HG03103 (cell line): Measurements from ENCODE around the gene SYT1.
"Not testable (repeated sequence)": the region's sequence is repeated elsewhere in the genome, so short reads cannot be mapped to it uniquely, and the experiment has no call there.

Experiments
- ATAC-seq: cut with Tn5 transposase; IDR thresholded peaks from one replicate; pipeline ENCODE4 v1.9.1; 2021; ENCODE audit warnings: low read depth; ENCODE audit not compliant: unreplicated experiment

Gene SYT1

DNA sequence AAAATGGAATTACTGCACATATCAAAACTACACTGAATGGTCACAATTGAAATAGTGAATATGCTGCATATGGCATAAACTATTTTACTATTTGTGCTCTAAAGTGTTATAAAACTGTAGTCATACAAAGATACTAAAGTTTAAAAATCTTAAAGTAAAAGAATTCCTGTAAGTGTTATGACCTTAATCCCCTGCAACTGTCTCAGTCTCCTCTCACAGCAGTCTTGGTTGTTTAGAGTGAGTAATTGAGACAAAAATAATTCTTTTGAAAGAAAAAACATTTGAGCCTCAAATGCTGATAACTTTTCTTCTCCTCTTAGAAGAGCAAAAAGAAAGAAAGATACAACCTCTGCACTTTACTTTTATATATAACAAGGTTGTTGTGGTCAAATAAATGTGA, 99.9 kb downstream of the SYT1 start:
- ATAC-seq = no peak

DNA sequence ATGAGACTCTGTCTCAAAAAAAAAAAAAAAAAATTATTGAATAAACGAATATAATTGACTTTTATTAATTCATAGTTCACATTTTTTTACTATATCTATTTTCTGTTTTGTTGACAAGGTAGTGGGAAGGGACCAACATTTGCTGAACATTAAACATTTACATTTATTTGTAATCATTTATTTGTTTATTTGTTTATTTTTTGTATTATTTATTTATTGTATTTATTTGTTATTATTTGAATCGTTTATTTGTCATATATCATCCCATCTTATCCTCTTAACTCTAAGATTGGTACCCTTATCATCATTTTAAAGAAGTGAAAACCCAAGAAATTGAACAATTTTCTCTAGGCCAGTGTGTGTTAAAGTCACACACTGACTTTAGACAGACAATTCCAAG, 101.5 kb downstream of the SYT1 start:
- no peak for ATAC-seq

DNA sequence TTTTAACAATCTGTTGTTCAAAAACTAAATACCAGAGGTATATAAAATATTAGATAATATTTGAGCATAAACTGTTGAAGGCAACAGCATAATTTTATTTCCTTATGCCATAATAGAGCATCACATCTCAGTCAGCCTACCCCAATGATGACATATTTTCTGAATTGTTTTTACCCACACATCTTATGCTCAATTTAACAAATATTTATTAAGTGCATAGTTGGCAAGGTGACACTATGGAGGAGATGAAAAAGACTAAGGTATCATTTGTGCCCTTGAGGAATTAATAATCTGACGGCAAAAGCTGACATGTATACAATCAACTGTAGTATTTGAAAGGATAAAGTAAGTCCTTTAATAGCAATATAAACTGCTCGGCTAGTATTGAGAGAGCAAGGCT, 102.4 kb downstream of the SYT1 start:
- ATAC-seq = no peak

DNA sequence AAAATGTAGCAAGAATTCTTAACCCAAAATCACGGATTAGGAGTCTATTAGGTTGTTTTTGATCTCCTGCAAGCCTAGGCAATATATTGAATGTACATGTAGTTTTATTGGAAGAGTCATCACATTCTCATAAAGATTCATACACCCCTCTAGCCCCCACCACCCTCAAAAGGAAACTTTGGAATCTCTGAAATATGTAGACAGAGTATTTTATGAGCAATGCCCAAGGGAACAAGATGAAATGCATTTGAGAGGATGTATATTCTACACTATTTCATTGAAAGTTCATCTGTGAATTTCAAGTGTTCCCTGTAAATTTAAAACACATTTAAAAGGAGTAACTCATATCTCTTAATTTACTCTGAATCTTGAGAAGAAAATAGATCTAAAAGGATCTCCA, 103.7 kb downstream of the SYT1 start:
- ATAC-seq = no peak

DNA sequence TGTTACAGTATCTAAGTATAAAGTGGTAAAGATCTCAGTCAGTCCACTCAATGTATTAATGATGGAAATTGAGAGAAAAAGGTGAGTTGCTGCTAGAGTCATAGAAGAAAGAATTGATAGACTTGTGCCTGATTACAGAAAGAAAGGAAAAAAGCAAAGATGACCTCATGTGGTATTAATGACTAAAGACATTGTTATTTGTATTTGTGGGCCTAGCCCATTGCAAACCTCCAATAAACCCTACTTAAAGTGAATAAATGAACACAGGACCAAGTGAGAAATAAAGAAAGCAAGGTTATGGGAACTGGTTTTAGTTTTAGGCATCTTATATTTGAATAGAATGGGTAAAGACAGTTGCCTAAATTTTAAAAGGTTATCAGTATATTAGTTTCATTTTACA, 105.5 kb downstream of the SYT1 start:
- no peak for ATAC-seq

DNA sequence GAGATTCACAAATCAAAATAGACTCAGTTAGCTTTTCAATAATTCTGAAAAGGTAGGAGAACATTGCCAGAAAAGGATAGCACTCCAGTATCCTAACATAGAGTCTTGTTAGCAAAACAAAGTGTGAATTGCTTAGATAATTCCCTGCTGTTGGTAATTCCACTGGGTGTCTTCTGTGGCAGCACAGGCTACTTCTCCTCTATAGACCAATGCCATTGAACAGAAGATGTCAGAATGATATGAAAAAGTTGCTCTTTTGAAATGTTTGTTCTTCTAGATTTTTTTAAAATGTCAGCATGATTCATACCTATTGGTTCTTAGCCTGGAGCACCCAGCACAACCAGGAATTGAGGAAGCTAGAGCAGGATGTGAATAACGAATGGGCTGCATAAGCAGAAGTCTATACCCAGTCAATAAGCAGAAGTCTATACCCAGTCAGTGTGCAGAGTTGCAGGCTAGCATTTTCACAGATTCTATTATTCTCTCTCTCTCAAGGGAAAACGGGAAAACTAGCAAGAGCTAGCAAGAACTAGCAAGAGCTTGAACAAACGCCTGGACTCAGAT, 112.8 kb downstream of the SYT1 start:
- ATAC-seq = no peak

DNA sequence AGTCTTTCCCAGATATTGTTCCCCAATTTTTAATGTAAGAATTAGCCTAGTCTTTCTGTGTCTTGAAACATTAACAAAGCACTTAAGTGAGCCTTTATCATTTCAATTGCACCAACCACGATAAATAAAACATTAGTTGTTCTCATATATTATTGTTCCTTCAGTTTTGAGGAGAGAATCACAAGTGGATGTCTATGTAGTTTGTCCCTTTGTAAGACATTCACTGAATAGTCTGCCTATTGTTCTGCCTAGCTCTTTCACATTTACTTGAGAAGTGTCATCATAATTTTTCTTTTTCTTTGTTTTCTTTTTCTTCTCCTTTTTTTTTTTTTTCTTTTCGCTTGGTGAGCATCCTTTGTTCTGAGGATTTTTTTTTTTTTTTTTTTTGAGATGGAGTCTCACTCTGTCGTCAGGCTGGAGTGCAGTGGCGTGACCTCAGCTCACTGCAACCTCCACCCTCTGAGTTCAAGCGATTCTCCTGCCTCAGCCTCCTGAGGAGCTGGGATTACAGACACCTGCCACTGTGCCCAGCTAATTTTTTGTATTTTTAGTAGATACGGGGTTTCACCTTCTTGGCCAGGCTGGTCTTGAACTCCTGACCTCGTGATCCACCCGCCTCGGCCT, 129.7 kb downstream of the SYT1 start:
- ATAC-seq = no peak

DNA sequence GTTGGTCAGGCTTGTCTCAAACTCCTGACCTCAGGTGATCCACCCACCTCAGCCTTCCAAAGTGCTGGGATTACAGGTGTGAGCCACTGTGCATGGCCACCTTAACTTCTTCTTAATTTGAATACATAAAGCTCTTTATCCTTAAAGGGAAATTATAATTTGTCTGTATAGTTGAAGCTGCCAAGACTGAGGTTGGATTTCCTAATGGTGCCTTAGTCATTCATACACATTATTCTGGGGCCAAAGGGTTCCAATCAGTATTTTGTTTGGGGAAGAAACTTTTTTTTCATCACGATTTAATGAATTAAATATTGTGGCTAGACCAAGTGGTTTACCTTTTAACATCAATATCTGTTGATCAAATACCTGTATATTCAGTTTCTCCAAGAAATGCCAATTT, 135.9 kb downstream of the SYT1 start:
- no peak for ATAC-seq

DNA sequence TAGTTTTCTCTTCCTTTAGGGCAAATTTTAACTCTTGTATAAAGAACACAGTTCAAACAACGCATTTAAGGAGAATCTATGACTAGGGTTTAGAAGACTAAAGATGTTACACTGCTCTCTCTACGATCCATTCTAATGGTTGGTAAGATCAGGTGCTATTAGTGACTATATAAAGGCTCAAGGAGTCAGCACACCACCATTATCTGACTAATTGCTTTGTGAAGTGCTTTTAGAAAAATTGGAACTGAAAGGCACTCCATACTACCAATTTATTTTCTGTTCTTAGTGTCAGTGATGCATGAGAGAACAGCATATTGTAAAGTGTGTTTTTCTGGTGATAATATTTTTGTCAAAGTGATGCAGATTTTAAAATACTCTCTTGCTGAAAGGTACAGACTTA, 136.8 kb downstream of the SYT1 start:
- no peak for ATAC-seq

DNA sequence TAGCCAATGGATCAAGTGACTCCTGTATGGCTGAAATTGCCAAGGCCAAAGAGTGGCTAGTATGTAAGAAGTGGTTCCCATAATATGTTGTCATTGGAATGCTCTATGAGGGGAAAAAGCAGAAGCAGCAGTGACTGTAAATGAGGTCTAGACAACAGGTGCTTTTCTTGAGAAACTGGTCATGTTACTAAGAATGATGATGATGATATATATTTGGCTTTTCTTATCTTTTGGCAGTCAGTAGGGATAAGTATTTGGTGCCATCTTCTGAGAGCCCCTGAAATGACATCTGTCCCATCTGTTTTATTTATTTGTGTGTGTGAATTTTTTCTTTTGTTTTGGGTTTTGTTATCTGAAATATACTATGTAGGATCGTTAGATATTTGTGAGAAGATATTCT, 141.7 kb downstream of the SYT1 start:
- ATAC-seq = no peak

DNA sequence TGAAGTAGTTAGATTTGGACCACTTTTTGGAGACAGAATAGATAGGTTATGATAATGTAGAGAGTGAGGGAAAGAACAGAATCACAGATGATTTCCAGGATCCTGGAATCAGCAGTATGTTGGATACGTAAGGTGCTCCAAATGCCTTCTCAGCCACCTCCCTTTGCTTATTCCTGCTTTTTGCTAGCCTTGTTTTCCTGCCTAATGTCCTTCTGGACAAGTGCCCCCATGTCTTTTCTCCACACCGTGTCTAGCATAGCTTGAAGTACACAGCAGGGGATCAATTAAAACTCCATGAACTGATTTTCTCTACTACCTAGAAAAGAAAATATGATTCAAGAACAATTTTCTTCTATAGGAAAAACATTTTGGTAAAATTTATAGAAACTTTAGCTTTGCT, 144.0 kb downstream of the SYT1 start:
- ATAC-seq = no peak

DNA sequence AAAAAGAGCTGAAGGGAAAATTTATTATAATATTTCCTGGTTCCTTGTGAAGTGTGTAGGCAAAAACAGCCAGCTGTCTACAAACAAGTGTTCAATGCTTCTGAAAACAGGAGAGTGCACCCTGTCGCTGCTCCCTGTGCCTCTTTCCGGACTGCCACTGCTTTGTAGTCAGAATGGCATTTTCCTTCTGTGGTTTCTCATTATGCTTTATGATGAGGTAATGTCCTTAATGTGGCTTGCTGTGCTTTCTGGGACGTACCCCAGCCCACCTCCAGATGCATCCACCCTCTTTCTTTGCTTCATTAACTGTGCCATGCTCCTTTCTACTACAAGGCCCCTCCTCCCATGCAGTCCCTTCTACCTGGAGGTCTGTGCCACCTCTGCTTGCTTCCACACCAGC, 148.1 kb downstream of the SYT1 start:
- no peak for ATAC-seq

DNA sequence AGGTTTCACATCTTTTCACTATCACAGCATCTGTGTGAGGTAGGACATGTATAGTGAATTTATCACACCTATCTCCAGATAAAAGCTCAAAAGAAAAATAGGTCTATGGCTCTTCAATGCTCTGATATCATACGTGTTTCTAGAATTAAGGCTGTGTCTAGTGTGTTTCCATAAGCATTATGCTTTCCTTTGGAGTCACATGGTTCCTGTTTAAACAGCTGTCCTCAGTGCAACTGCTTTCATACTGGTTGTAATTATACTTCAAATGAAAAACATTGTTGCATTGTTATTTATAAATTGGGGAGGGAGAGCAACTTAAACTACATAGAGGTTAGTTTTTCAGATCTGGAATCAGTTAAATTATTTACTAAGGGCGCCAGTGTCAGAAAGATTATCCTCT, 151.6 kb downstream of the SYT1 start:
- ATAC-seq = no peak

DNA sequence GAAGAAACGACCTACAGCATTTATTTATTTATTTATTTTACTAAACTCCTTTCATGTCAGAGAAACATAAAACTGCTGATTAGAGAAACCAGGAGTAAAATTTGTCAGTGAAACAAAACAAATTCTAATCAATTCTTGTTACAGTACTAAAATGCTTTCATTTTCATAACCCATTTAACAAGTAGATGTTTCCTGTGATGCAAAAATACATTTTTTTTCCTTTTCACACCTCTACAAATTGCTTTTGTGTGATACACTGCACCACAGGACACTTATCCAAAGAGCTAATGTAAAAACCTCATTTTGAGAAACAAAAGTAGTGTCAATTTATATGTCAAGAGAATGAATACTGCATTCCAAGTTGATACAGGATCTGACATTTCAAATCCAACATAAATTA, 155.1 kb downstream of the SYT1 start:
- no peak for ATAC-seq

DNA sequence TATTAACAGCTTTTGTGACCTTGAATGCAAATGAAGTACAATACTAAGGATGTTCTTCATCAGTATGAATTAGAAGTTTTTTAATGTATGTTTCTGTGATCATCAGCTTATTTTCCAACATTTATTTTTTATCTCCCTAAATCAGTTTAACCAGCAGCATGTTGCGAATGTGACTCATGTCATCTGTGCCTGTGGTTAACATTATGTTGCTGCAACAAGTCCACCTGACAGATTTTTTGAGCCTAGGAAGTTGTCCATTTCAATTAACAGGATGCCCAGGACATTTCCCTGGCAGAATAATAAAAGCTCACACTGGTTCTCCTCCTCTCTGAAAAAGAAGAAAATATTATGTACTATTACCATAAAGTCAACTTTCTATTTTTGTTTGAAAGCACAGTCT, 155.5 kb downstream of the SYT1 start:
- ATAC-seq = no peak

DNA sequence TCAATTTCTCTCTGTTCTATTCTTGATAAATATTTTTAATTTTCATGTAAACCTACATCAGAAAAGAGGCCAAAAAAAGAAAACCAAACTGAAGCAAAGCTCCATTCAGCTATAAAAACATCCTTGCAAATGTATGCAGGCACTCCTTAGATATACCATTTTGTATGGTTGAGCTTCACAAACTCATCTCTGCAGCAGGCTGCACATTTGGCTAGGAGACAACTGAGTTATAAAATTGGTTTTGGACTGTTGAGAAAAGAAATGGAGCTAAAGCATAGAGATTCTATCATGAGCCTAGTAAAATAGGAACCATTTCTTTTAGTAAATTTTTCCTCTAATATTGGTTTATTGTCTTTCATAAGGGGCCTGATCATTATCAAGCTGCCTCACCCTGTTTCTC, 156.4 kb downstream of the SYT1 start:
- no peak for ATAC-seq

DNA sequence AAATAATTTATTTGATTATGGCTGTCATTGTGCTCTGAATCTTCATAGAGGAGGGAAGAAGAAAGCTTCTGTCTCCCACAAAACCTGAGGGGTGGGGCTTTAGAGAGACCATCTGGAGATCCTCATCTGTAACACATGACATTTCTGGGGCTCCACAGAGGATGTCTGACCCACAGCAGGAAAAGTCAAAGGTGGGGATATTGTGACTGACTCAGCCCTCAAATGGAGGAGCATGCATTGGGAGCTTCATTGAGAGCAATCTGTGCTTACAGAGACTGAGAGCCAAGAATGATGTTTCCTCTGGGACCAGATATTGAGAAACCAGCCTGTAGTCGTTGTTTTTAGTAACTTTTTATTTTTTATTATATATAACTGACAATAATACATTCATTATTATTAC, 158.7 kb downstream of the SYT1 start:
- no peak for ATAC-seq

DNA sequence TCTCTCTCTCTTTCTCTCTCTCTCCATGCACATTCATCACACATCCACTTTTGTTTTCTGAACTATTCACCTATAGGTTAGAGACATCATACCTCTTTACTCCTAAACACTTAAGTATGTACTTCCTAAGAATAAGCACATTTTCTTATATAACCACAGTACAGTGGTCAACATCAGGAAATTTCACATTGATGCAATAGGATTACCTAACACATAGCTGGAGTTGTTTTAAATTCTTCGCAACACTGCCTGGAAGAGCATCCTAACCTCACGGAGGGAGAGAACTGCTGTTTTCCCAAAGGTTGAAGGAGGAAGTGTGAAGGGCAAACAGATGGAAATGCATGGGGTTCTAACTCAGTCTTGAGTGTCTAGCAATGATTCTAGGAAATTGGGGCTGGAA, 159.2 kb downstream of the SYT1 start:
- no peak for ATAC-seq

DNA sequence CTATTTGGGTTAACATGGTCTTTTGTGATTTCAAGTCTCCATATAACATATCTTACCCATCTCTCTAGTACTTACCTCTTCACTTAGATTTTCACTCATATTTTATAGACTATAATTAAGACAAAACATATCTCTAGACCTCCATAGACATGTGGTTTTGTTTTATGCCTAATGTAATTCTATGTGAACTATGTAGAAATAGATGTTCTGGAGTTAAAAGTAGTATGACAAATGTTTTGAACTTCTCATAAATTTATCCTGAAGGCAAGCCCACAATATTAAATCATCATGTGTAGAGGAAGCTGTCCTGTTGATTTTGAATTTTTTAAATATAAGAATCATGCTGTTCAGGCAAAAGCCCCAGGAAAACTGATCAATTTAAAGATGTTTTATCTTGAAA, 169.2 kb downstream of the SYT1 start:
- ATAC-seq = no peak

DNA sequence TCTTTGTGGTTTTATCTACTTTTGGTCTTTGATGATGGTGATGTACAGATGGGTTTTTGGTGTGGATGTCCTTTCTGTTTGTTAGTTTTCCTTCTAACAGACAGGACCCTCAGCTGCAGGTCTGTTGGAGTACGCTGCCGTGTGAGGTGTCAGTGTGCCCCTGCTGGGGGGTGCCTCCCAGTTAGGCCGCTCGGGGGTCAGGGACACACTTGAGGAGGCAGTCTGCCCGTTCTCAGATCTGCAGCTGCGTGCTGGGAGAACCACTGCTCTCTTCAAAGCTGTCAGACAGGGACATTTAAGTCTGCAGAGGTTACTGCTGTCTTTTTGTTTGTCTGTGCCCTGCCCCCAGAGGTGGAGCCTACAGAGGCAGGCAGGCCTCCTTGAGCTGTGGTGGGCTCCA, 180.2 kb downstream of the SYT1 start:
- ATAC-seq = not testable (repeated sequence)

DNA sequence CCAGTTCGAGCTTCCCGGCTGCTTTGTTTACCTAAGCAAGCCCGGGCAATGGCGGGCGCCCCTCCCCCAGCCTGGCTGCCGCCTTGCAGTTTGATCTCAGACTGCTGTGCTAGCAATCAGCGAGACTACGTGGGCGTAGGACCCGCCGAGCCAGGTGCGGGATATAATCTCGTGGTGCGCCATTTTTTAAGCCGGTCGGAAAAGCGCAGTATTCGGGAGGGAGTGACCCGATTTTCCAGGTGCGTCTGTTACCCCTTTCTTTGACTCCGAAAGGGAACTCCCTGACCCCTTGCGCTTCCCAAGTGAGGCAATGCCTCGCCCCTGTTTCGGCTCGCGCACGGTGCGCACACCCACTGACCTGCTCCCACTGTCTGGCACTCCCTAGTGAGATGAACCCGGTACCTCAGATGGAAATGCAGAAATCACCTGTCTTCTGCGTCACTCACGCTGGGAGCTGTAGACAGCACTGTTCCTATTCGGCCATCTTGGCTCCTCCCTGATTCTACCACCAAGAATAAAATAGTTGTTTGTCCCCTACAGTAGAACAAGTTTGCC, 180.7 kb downstream of the SYT1 start:
- ATAC-seq = not testable (repeated sequence)

DNA sequence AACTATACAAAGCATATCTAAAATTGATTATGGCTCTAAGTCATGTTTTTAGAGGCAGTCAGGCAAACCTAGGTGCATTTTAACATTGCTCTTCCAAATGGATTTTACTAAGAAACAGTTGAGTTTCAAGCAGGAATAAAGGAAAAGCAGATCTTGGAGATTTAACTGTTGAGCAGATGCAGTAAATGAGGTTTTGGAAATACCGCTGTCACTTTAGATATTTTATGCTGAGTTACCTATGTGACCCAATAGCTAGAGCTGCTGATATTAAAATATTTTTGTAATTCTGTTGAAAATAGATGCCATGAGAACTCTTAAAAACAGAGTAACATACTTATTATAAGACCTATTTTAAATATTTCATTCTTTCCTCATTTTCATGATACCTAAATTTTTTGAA, 181.4 kb downstream of the SYT1 start:
- ATAC-seq = no peak

DNA sequence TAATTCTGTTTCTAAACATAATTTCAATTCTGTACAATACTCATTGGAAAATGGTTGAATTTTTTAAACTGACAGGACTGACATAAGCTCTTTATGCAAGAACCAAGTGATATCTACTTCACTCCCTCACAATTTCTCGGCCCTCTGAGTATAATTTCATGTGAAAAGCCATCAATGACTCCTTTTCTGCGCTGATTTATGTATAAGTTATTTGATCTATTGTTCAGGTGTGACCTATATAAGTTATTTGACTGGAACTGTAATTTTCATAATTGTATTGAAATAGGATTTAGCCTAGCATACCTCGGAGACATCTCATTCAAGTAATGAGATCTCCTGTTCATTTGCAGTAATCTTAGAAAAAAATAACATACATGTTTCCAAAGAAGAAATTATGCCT, 184.4 kb downstream of the SYT1 start:
- no peak for ATAC-seq
